BLaER1 (cell line): ENCODE results near the gene MED22.
"Not testable (repeated sequence)": the region's sequence is repeated elsewhere in the genome, so short reads cannot be mapped to it uniquely, and the experiment has no call there.

Experiments
- H3K27ac ChIP-seq: shearing (Covaris generic); formaldehyde crosslinking; 2 replicates; pipeline ENCODE4 v1.8.1; 2022
- H3K27me3 ChIP-seq: shearing (Covaris generic); formaldehyde crosslinking; 2 replicates; pipeline ENCODE4 v1.8.1; 2022
- H3K36me3 ChIP-seq: shearing (Covaris generic); formaldehyde crosslinking; 2 replicates; pipeline ENCODE4 v1.8.1; 2022
- H3K4me1 ChIP-seq: shearing (Covaris generic); formaldehyde crosslinking; 2 replicates; pipeline ENCODE4 v1.8.1; 2022
- H3K4me2 ChIP-seq: shearing (Covaris generic); formaldehyde crosslinking; 2 replicates; pipeline ENCODE4 v1.8.1; 2022
- H3K4me3 ChIP-seq: shearing (Covaris generic); formaldehyde crosslinking; 2 replicates; pipeline ENCODE4 v1.8.1; 2022
- H3K9ac ChIP-seq: shearing (Covaris generic); formaldehyde crosslinking; 2 replicates; pipeline ENCODE4 v1.8.1; 2022
- H3K9me3 ChIP-seq: shearing (Covaris generic); formaldehyde crosslinking; 2 replicates; pipeline ENCODE4 v1.8.1; 2022
- H4K20me1 ChIP-seq: shearing (Covaris generic); formaldehyde crosslinking; 2 replicates; pipeline ENCODE4 v1.8.1; 2022
- Cebpa-rat ChIP-seq: shearing (Covaris generic); IDR thresholded peaks from 2 replicates; pipeline ENCODE4 v1.8.1; 2022

The MED22 gene

GRCh38 chr9:133347985-133348717 lies at the start of gene MED22, which contains the start of gene RPL7A:
Gene MED22 (minus strand): TSS chr9:133348131. CDS start chr9:133346662, 1,469 bp downstream.
Gene RPL7A (plus strand): TSS chr9:133348218. CDS start chr9:133348244, 26 bp downstream.
- Histone ChIP-seq H3K27me3 (no peaks in the 10 kb centered on the region), H3K9ac (peak within 1 kb of the TSS; percentile 100), H3K4me3 (peak within 1 kb of the TSS; percentile 98), H4K20me1 (peaks cover 73% of the 10 kb centered on the region), H3K27ac (peak within 1 kb of the TSS; percentile 100), H3K9me3 (no peaks in the 10 kb centered on the region), H3K4me2 (peak within 1 kb of the TSS; percentile 97), H3K4me1 (peaks cover 66% of the 10 kb centered on the region), H3K36me3 (peaks cover 77% of the 10 kb centered on the region)
- no peak for TF ChIP-seq Cebpa-rat

GRCh38 chr9:133397370-133397769 lies 49.4 kb upstream of the MED22 start:
- TF ChIP-seq Cebpa-rat, result no peak
- Histone ChIP-seq H3K9ac (no peak overlapping the region), H3K4me1 (peaks cover 17% of the 10 kb centered on the region; the same call in 1 of the 2 replicates), H3K36me3 (peaks cover 22% of the 10 kb centered on the region), H3K4me2 (no peak overlapping the region), H3K27ac (no peak overlapping the region), H3K4me3 (no peak overlapping the region), H3K9me3 (no peaks in the 10 kb centered on the region), H3K27me3 (no peaks in the 10 kb centered on the region), H4K20me1 (peaks cover 11% of the 10 kb centered on the region; the same call in 1 of the 2 replicates)

- 0 out of 2 replicates have a peak, but pooled peaks cover 7% of the 10 kb centered on the region for H4K20me1 ChIP-seq
- TF ChIP-seq Cebpa-rat, result no peak
- peaks cover 18% of the 10 kb centered on the region for H3K36me3 ChIP-seq
- no peak overlapping the region for H3K9ac ChIP-seq
- no peak overlapping the region for H3K4me2 ChIP-seq
- H3K9me3 ChIP-seq, result no peaks in the 10 kb centered on the region; the same call in 1 of the 2 replicates
- no peak overlapping the region for H3K27ac ChIP-seq
- H3K4me3 ChIP-seq, result no peak overlapping the region
- no peaks in the 10 kb centered on the region for H3K27me3 ChIP-seq
- H3K4me1 ChIP-seq, result peaks cover 17% of the 10 kb centered on the region; the same call in 1 of the 2 replicates
Measured at GRCh38 chr9:133396952-133397351, 49.0 kb upstream of the MED22 start.

DNA sequence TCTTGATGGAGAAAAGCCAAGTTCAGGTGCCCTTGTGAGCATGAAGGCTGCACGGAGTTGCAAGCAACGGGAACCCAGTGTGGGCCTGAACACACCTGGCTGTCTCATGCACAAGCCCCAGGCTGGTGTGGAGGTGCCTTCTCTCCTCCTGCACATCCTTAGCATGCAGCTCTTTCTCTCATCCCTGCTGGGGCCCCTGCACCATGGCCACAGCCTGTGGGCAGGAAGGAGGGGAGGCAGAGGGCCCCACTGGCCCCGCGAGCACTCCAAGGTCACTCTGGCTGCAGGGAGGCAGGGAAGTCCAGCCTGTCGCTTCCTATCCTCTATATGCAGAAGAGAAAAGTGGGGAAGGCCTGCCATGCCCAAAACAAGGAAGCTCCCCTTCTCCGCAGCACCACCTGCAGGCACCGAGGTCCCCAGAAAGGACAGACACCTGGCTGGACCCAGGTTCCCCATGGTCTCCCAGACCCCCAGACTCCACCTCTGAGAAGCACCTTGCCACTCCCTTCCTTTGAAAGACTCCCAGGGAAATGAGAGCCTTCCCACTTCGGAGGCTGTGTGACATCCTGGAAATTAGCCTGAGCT lies 46.8 kb upstream of the MED22 start:
- no peak for TF ChIP-seq Cebpa-rat
- Histone ChIP-seq H3K9ac (no peak overlapping the region), H3K9me3 (peaks cover 5% of the 10 kb centered on the region; the same call in 1 of the 2 replicates), H3K27ac (no peak overlapping the region), H4K20me1 (no peaks in the 10 kb centered on the region), H3K4me2 (no peak overlapping the region), H3K4me3 (no peak overlapping the region), H3K36me3 (no peaks in the 10 kb centered on the region; the same call in 1 of the 2 replicates), H3K4me1 (peaks cover 17% of the 10 kb centered on the region; the same call in 1 of the 2 replicates), H3K27me3 (no peaks in the 10 kb centered on the region)

DNA sequence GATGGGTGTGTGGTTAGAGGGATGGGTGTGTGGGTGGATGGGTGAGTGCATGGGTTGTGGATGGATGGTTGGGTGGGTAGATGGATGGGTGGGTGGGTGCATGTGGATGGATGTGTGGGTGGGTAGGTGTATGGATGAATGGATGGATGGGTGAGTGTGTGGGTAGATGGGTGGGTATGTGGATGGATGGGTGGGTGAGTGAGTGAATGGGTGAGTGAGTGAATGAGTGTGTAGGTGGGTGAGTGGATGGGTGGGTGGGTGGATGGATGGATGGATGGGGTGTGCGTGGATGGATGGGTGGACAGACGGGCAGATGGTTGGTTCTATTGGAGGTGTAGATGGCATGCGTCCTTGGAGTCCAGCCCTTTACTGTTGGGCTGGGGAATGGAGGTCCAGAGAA lies 45.5 kb upstream of the MED22 start:
- no peak for TF ChIP-seq Cebpa-rat
- Histone ChIP-seq H3K27ac (no peak overlapping the region), H3K27me3 (no peaks in the 10 kb centered on the region), H4K20me1 (no peaks in the 10 kb centered on the region), H3K4me1 (peaks cover 17% of the 10 kb centered on the region; the same call in 1 of the 2 replicates), H3K9me3 (peaks cover 5% of the 10 kb centered on the region; the same call in 1 of the 2 replicates), H3K36me3 (no peaks in the 10 kb centered on the region), H3K4me3 (no peak overlapping the region), H3K4me2 (no peak overlapping the region), H3K9ac (no peak overlapping the region)

GRCh38 chr9:133392308-133392707 lies 44.4 kb upstream of the MED22 start:
- not testable (repeated sequence) for H3K36me3 ChIP-seq, H3K9ac ChIP-seq, H3K4me3 ChIP-seq, H3K27ac ChIP-seq, H3K27me3 ChIP-seq, H3K9me3 ChIP-seq, H4K20me1 ChIP-seq, H3K4me2 ChIP-seq
- H3K4me1 ChIP-seq, result peaks cover 11% of the 10 kb centered on the region; the same call in 1 of the 2 replicates

- not testable (repeated sequence) for H3K9ac ChIP-seq, H3K9me3 ChIP-seq, H3K4me2 ChIP-seq, H3K27ac ChIP-seq, H4K20me1 ChIP-seq, H3K4me3 ChIP-seq, H3K36me3 ChIP-seq, H3K4me1 ChIP-seq, H3K27me3 ChIP-seq
Measured at GRCh38 chr9:133391449-133391848, 43.5 kb upstream of the MED22 start.

GRCh38 chr9:133390713-133391112 lies 42.8 kb upstream of the MED22 start:
- no peak for TF ChIP-seq Cebpa-rat
- Histone ChIP-seq H3K9ac (no peak overlapping the region), H3K36me3 (no peaks in the 10 kb centered on the region), H4K20me1 (no peaks in the 10 kb centered on the region), H3K9me3 (peaks cover 5% of the 10 kb centered on the region; the same call in 1 of the 2 replicates), H3K4me3 (no peak overlapping the region), H3K4me1 (no peaks in the 10 kb centered on the region), H3K27ac (no peak overlapping the region), H3K27me3 (no peaks in the 10 kb centered on the region), H3K4me2 (no peak overlapping the region)

DNA sequence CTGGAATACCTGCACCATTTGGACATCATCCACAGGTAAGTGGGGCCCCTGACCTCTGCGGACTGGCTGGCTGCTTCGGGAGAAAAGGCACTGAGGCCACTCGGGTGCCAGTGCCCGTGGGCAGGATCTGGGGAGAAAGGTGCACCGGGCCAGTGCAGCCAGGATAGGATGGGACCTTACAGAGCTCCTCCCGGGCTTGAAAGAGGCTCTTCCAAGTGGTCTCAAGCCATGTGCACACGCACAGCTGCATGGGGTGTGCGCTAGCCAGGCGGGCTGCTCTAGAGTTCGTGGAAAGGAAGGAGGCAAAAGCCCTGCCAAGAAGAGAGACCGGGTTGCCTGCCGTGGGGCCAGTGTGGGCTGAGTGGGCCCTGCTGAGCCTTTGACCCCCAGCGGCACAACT lies 41.6 kb upstream of the MED22 start:
- Histone ChIP-seq H3K27ac (no peak overlapping the region), H3K4me2 (no peak overlapping the region), H3K9ac (no peak overlapping the region), H3K4me1 (no peaks in the 10 kb centered on the region), H4K20me1 (no peaks in the 10 kb centered on the region), H3K36me3 (no peaks in the 10 kb centered on the region), H3K9me3 (peaks cover 5% of the 10 kb centered on the region; the same call in 1 of the 2 replicates), H3K4me3 (no peak overlapping the region), H3K27me3 (no peaks in the 10 kb centered on the region)
- TF ChIP-seq Cebpa-rat, result no peak

DNA sequence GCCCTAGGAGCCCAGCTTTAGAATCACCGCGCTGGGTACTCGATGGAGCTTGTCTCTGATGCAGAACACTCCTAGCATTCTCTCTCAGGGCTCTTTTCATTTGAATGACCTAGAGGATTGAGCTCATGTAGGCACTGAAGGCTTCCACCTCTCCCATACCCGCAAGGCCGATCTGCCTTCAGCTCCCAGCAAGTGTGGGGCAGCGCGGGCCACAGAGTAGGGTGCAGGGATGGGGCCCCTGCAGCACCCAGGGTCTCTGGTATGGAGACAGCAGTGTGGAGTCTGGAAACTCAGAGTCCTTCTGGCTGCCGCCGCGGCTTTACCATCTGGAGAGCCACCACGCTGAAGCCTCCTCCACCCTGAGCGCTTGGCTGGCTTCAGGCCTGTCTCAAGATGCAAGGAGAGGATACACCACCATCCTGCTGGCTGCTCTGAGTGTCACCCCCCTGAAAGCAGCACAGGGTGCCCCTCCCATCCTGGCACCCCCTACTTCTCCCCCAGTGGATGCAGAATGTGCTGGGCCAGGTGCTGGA lies 41.2 kb upstream of the MED22 start:
- TF ChIP-seq Cebpa-rat, result no peak
- no peaks in the 10 kb centered on the region for H3K4me1 ChIP-seq
- no peak overlapping the region for H3K27ac ChIP-seq
- H3K9ac ChIP-seq, result no peak overlapping the region
- H3K4me3 ChIP-seq, result no peak overlapping the region
- H3K9me3 ChIP-seq, result peaks cover 5% of the 10 kb centered on the region; the same call in 1 of the 2 replicates
- H3K27me3 ChIP-seq, result no peaks in the 10 kb centered on the region
- H4K20me1 ChIP-seq, result no peaks in the 10 kb centered on the region
- H3K36me3 ChIP-seq, result no peaks in the 10 kb centered on the region
- no peak overlapping the region for H3K4me2 ChIP-seq
